ENCODE results near the gene RHOT1. TPM values are rescaled to one million over a fixed set of nuclear protein-coding genes. Genes with fewer than 3 reads are reported as not detected.
"Not testable (repeated sequence)": the region's sequence is repeated elsewhere in the genome, so short reads cannot be mapped to it uniquely, and the experiment has no call there.

RHOT1 gene
- total RNA-seq, 1 donor from 2014 or later = 17.2 TPM

DNA sequence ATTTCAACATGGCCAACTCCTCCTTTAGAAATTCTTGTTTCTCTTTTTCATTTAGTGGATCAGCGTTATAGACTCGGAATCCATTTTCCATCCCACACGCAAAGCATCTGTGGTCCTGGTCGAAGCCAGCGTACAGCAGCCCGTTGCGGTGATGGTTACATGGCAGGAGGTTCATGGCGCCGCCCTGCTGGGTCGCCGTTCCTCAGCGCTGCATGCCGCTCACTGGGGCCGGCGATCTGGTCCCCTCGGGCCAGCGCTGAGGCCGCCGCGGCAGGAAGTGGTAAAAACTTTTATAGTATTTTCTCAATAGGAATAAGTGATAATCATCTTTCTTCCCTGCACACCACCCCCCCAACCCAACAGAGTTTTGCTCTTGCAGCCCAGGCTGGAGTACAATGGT, 29.9 kb upstream of the RHOT1 start:
- Histone ChIP-seq H3K9me3 (no peaks in the 10 kb centered on the region), H3K4me1 (peaks cover 0 to 10% of the 10 kb centered on the region in 2 donors), H3K36me3 (no peaks in the 10 kb centered on the region), H3K4me3 (no peak overlapping the region), H3K27ac (no peak overlapping the region), H3K27me3 (no peaks in the 10 kb centered on the region)
- DNase-seq (ENCODE audit: low spot score in 2 of 2) = no peak
- TF ChIP-seq, protein P1, sequence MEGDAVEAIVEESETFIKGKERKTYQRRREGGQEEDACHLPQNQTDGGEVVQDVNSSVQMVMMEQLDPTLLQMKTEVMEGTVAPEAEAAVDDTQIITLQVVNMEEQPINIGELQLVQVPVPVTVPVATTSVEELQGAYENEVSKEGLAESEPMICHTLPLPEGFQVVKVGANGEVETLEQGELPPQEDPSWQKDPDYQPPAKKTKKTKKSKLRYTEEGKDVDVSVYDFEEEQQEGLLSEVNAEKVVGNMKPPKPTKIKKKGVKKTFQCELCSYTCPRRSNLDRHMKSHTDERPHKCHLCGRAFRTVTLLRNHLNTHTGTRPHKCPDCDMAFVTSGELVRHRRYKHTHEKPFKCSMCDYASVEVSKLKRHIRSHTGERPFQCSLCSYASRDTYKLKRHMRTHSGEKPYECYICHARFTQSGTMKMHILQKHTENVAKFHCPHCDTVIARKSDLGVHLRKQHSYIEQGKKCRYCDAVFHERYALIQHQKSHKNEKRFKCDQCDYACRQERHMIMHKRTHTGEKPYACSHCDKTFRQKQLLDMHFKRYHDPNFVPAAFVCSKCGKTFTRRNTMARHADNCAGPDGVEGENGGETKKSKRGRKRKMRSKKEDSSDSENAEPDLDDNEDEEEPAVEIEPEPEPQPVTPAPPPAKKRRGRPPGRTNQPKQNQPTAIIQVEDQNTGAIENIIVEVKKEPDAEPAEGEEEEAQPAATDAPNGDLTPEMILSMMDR (IDR thresholded peaks at IDR 0.05) = no peak
- intact Hi-C loops (cut with DNase I) = no loop called here

DNA sequence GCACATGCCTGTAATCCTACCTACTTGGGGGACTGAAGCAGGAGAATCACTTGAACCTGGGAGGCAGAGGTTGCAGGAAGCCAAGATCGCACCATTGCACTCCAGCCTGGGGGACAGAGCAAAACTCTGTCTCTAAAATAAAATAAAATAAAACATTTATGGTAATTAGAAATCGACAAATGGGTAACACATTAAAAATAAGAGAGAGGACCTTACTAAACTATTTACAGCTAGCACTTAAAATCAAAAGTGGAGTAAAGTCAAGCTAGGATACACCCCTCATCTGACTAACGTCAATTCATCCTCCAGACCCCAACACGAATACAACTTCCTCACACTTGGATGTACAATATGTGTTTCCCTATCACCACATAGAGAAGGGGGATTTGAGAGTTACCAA, 27.8 kb upstream of the RHOT1 start:
- Histone ChIP-seq H3K36me3 (no peaks in the 10 kb centered on the region), H3K4me1 (peaks cover 0 to 10% of the 10 kb centered on the region in 2 donors), H3K4me3 (no peak overlapping the region), H3K9me3 (no peaks in the 10 kb centered on the region), H3K27me3 (no peaks in the 10 kb centered on the region), H3K27ac (no peak overlapping the region)
- intact Hi-C loops (cut with DNase I) = no loop called here
- no peak for DNase-seq (ENCODE audit: low spot score in 2 of 2)
- TF ChIP-seq, protein P1 (IDR thresholded peaks at IDR 0.05) = no peak

DNA sequence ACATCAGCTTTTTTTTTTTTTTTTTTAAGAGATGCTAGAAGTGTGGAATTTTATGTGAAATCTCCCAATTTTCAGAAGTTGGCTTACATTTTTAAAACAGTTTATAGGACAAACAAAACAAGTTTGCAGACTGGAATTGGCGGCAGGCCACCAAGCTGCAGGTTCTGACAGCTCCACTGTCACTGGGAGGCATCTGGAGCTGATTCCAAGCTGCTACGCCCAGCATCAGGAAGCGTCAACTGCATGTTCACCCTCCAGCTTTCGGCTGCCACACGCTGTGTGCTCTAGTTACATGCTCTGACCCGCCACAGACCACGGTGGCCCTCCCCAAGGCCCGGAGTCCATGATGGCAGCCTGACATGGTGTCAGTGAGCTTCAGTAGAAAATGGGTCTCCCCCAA, 26.8 kb upstream of the RHOT1 start:
- peaks cover 0 to 10% of the 10 kb centered on the region in 2 donors for H3K4me1 ChIP-seq
- H3K4me3 ChIP-seq; H3K27ac ChIP-seq; H3K9me3 ChIP-seq; DNase-seq (ENCODE audit: low spot score in 2 of 2); intact Hi-C loops (cut with DNase I); H3K27me3 ChIP-seq; H3K36me3 ChIP-seq: not testable (repeated sequence)

DNA sequence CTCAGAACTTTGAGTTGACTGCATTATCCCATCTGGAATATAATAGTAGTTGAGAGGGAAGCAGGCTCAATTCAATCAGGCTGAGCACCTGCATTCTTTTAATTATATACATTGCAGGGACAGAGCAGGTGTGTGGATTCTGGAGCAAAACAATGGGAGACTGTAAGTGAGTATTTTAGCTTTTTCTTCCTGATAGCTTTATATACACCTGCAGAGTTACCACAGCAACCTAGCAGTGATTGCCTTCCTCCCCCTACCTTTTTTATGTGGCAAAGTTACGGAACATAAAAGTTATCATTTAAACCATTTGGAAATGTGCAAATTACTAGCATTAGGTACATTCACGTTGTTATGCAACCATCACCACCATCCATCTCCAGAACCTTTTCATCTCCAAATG, 25.4 kb upstream of the RHOT1 start:
- no peaks in the 10 kb centered on the region for H3K36me3 ChIP-seq
- intact Hi-C loops (cut with DNase I) = no loop called here
- no peak overlapping the region for H3K4me3 ChIP-seq
- no peaks in the 10 kb centered on the region for H3K9me3 ChIP-seq
- peaks cover 0 to under 1% of the 10 kb centered on the region in 2 donors for H3K4me1 ChIP-seq
- no peak for DNase-seq (ENCODE audit: low spot score in 2 of 2)
- no peaks in the 10 kb centered on the region for H3K27me3 ChIP-seq
- H3K27ac ChIP-seq = no peak overlapping the region
- TF ChIP-seq, protein P1 (IDR thresholded peaks at IDR 0.05) = no peak

DNA sequence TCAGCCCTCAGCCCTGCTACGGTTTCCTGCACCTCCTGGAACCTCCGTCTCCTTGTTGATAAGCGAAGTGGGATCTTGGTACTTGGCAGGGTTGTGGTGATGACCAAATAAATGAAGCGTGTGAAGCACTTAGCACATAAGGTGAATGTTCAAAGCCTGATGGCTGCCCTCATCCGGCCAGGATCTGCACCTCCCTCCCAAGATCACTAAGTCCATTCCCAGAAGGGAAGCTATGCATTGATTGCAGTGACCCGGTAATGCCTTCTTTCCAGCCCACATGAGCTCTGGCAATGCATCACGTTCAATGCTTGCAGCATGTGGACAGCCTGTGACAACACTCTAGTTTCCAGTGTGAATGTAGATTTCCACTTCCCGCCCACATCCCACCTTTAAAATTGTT, 24.9 kb upstream of the RHOT1 start:
- TF ChIP-seq, protein P1 (IDR thresholded peaks at IDR 0.05) = no peak
- Histone ChIP-seq H3K27me3 (no peaks in the 10 kb centered on the region), H3K4me1 (no peaks in the 10 kb centered on the region), H3K4me3 (no peak overlapping the region), H3K27ac (no peak overlapping the region), H3K9me3 (no peaks in the 10 kb centered on the region), H3K36me3 (no peaks in the 10 kb centered on the region)
- intact Hi-C loops (cut with DNase I) = no loop called here
- no peak for DNase-seq (ENCODE audit: low spot score in 2 of 2)

DNA sequence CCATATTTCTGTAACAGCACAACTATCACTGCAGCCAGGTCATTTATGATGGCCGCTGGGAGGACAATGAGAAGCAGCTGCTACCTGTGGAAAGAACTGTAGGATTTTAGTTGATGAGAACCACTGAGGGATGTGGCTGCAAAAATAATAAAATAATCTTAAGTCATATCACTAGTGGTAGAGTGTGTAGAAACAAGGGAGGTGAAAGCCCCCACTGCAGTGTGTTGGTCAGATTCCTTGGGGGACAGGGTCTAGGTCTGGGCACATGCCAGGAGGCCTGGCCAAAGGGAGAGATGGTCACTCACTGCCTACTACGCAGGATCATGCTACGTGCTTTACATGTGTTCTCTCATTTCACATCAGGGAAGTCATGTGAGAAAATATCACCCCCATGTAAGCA, 24.2 kb upstream of the RHOT1 start:
- DNase-seq (ENCODE audit: low spot score in 2 of 2); intact Hi-C loops (cut with DNase I); H3K36me3 ChIP-seq; H3K27me3 ChIP-seq; H3K27ac ChIP-seq; H3K4me1 ChIP-seq; H3K9me3 ChIP-seq; H3K4me3 ChIP-seq: not testable (repeated sequence)

DNA sequence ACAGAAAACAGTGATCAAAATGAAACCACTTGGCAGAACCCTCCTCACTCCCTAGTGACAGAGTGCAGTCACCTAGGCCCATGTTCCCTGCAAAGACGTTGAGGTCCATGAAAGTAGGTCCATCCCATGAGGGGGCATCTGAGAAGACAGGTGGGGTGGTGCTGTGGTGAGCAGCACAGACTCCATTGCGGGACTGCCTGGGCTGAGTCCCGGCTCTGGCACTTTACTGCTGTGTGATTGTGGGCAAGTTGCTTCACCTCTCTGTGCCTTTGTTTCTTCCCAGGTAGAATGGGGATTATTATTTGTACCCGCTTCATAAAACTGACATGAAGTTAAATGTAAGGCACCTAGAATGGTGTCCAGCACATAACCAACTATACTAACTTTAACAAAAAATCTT, 23.5 kb upstream of the RHOT1 start:
- no peak for DNase-seq (ENCODE audit: low spot score in 2 of 2)
- Histone ChIP-seq H3K4me1 (no peaks in the 10 kb centered on the region), H3K36me3 (no peaks in the 10 kb centered on the region), H3K27me3 (no peaks in the 10 kb centered on the region), H3K27ac (no peak overlapping the region), H3K9me3 (no peaks in the 10 kb centered on the region), H3K4me3 (no peak overlapping the region)
- intact Hi-C loops (cut with DNase I) = no loop called here
- TF ChIP-seq, protein P1 (IDR thresholded peaks at IDR 0.05) = no peak

Data from ascending aorta (tissue), 2 donors.